Suprapubic skin (tissue), 3 donors: ENCODE measurements around the gene CIART.

ENCODE experiments used
- CTCF ChIP-seq, 2 donors: fragments of 200-600 bp in 1 of 2; fragments of 450-650 bp in 1 of 2; sonication (generic) in 1 of 2; IDR thresholded peaks; one replicate each; pipeline ENCODE4 v1.5.1; 2016 to 2019; ENCODE audit warnings: antibody characterized with exemption in 2 of 2, mild to moderate bottlenecking in 1 of 2, moderate library complexity in 1 of 2
- EP300 ChIP-seq: sonication (generic); formaldehyde crosslinking; IDR thresholded peaks from one replicate; pipeline ENCODE4 v1.6.1; 2017; ENCODE audit warnings: antibody characterized with exemption
- POLR2A ChIP-seq, 2 donors: fragments of 450-650 bp; IDR thresholded peaks; one replicate each; pipeline ENCODE4 v1.6.1; 2017; ENCODE audit warnings: antibody characterized with exemption in 2 of 2, mild to moderate bottlenecking in 2 of 2, moderate library complexity in 2 of 2

GRCh38 chr1:150263549-150263948 is 18.8 kb upstream of the CIART start:
- TF ChIP-seq CTCF (IDR thresholded peaks at IDR 0.05) (no peak), EP300 (no peak), POLR2A (IDR thresholded peaks at IDR 0.05) (no peak)
